AG10803 (cell line): ENCODE measurements around the gene MFF.
A peak's percentile ranks its signal among the peaks of the same experiment; 100 is the strongest.

ENCODE experiments used
- DNase-seq: peaks from one replicate; pipeline ENCODE4 v3.0.0; 2010; ENCODE audit warnings: low read depth
- H3K4me3 ChIP-seq: 2 replicates; pipeline ENCODE4 v1.5.1; 2011; ENCODE audit warnings: mild to moderate bottlenecking, low read length, control low read depth
- CTCF ChIP-seq: conservative IDR thresholded peaks from 2 replicates; pipeline ENCODE4 v1.5.1; 2011; ENCODE audit warnings: mild to moderate bottlenecking, low read length, control low read depth, inconsistent platforms

MFF gene

GRCh38 chr2:227317834-227318233 is 7.2 kb upstream of the MFF start:
- no peak for DNase-seq

GRCh38 chr2:227320305-227321094 is 4.6 kb upstream of the MFF start:
- no peak overlapping the region for H3K4me3 ChIP-seq
- DNase-seq: no peak
- TF ChIP-seq CTCF: no peak

More at GRCh38 chr2:227317834-227318233, 7.2 kb upstream of the MFF start:
- TF ChIP-seq CTCF: no peak
- H3K4me3 ChIP-seq: no peak overlapping the region

GRCh38 chr2:227322530-227323205 is 2.4 kb upstream of the MFF start:
- no peak for TF ChIP-seq CTCF
- H3K4me3 ChIP-seq: no peak overlapping the region
- DNase-seq: no peak

- TF ChIP-seq CTCF: no peak
- no peak for DNase-seq
- no peak overlapping the region for H3K4me3 ChIP-seq
Observed at GRCh38 chr2:227323818-227324217, 1.2 kb upstream of the MFF start.

- peak; percentile 25 for DNase-seq
- H3K4me3 ChIP-seq: peak overlapping the region; percentile 88
- TF ChIP-seq CTCF: no peak
Observed at GRCh38 chr2:227324642-227324994, 433 bp upstream of the MFF start.

- peak overlapping the region; percentile 88 for H3K4me3 ChIP-seq
- DNase-seq: peak; percentile 43
- TF ChIP-seq CTCF: no peak
Observed at GRCh38 chr2:227325839-227326195, 766 bp downstream of the MFF start.

GRCh38 chr2:227326783-227327182 is 1.7 kb downstream of the MFF start:
- no peak for DNase-seq
- H3K4me3 ChIP-seq: peak overlapping the region; percentile 88; the same call in 1 of the 2 replicates
- no peak for TF ChIP-seq CTCF
